Hematopoietic multipotent progenitor cell treated with erythropoietin and hydrocortisone succinate and interleukin-3 and kit ligand, for 15 days (in vitro differentiated cells): Measurements from ENCODE around the gene TAX1BP3.

Experiments used
- DNase-seq: peaks from one replicate; pipeline ENCODE4 v3.0.0-alpha.2; 2015; ENCODE audit warnings: low spot score

TAX1BP3 gene

DNA sequence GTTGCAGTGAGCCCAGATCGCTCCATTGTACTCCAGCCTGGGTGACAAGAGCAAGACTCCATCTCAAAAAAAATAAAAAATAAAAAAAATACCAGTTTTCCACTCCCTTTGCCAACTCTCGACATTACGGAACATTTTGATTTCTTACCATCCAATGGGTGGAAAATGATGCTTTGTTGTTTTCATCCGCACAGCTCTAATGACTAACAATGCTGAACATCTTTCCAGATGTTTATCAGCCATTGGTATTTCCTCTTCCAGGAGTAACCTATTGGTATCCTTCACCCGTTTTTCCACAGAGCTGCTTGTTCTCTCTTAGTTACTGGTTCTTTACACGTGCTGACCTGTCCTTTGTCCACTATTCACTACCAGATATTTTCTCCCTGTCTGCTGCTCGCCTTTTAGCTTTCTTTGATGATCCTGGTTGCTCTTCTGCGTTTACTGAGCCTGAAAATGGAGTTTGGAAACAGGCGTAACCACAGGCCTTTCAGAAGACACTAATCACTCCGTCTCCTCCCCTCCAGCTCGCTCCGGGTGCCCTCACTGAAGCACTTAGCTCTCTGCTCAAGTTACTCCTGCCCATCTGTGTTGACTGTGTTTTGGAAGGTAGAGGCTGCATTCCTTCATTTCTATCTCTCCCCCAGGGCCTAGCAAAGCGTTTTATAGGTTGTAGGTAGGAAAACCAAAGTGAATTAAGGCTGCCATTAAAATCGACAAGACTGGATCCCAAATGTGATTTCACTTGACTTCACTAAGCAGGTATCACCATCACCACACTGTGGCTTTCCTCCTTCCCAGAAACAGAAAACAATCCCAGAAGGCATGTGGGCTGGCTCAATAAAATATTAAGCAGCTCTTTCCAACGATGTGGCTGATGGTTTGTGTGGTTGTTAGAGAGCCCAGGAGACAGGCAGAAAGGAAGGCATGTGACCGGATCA lies 41.3 kb downstream of the TAX1BP3 start:
- no peak for DNase-seq

DNA sequence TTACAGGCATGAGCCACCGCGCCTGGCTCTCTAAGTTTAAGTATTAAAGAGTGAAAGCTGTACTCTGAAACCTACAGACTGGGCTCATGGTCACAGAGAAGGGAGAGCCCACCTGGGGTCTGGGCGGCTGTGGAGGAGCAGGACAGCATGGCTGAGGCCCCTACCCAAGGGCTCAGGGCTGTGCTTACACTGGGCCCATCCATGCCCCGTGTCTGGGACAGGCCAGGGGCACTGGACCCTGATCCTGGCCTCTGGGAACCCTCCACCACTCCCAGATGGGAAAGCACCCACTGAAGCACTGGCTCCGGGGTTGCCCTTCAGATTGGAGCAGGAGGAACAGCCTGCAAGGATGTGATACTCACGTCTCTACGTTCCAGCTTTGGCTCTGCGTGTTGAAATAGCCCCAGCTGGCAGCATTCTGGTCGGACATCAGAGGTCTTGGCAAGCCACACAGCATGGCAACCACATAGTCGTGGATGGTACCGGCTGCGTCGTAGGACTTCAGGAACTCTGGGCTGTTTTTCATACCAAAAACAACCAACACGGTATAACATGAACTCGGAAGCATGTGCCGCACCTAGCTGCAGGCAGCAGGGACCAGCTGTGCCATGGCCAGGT lies 45.3 kb downstream of the TAX1BP3 start:
- no peak for DNase-seq

DNA sequence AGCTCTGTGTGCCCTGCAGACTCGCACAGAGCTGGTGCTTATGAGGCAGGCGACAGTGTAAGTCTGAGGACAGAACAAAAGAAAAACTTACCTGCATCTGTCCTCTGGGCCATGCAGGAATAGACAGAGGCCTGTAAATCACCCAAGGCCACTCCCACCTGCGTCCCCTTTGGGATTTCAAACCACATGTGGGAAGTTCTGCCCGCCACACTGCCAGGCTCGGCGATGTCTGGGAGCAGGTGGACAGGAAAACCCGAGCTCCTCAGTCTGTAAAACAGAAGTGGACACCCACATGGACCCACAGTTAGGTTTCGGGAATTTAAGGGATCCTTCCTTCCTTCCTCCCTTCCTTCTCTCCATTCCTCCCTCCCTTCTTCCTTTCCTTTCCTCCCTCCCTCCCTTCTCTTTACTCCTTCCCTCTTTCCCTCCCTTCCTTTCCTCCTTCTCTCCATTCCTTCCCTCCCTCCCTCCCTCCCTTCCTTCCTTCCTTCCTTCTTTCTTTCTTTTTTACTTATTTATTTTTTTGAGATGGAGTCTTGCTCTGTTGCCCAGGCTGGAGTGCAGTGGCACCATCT lies 47.1 kb downstream of the TAX1BP3 start:
- no peak for DNase-seq

DNA sequence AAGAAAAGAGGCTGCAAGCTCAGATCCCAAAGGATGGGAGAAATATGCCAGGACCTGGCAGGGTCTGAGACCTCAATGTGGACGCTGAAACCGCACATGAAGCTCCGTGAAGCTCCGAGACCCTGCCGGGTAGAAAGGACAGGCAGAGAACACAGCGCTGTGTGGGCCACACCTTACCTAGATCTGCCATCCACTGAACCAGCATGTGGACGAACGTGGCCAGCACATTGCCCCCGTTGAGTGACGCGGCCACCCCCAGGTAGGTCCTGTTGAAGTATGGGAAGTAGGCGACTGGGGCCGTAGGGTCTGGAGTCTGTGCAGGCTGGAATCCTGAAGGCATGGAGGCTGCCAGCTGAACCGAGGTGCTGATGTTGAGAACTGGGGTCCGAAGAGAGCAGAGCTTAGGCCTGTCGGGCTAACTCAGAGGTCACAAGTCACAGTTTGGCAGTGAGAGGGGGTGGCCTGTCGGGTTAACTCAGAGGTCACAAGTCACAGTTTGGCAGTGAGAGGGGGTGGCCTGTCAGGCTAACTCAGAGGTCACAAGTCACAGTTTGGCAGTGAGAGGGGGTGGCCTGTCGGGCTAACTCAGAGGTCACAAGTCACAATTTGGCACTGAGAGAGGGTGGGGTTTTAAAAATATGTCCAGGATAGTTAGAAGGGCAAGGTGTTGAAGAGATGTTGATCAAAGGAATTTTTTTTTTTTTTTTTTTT lies 53.1 kb downstream of the TAX1BP3 start:
- no peak for DNase-seq

DNA sequence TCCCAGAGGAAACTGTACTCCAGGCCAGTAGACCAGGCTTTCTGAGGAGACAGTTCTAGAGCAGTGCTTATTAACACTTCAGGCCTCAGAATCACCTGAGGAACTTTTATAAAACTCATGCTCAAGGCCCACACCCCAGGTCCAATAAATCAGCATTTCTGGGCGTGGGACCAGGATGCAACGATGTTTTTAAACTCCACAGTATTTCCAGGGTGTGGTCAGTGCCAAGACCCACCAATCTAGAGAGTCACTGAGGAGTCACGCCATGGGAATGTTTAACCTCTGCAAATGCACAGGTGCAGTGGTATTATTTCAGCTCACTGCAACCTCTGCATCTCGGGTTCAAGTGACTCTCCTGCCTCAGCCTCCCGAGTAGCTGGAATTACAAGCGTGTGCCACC lies 55.3 kb downstream of the TAX1BP3 start:
- no peak for DNase-seq
